Thyroid gland (tissue), 4 donors: ENCODE data around the gene SNRPD2. TPM values are rescaled to one million over a fixed set of nuclear protein-coding genes. Genes with fewer than 3 reads are reported as not detected.

ENCODE experiments used
- DNase-seq, 2 donors: peaks; one replicate each; pipeline ENCODE4 v3.0.0-alpha.2; 2019
- H3K27ac ChIP-seq, 3 donors: fragments of 200-600 bp; sonication (generic); 1 replicate in 2 of 3; 2 replicates in 1 of 3; pipeline ENCODE4 v1.5.1; 2016 to 2019; ENCODE audit warnings: mild to moderate bottlenecking in 1 of 3, moderate library complexity in 1 of 3
- H3K27me3 ChIP-seq: fragments of 200-600 bp; sonication (generic); one replicate; pipeline ENCODE4 v1.5.1; 2019
- H3K36me3 ChIP-seq, 2 donors: fragments of 200-600 bp; sonication (generic); one replicate each; pipeline ENCODE4 v1.5.1; 2016 to 2019
- H3K4me1 ChIP-seq, 2 donors: fragments of 200-600 bp; sonication (generic); one replicate each; pipeline ENCODE4 v1.5.1; 2017 to 2019
- H3K4me3 ChIP-seq, 3 donors: fragments of 200-600 bp; sonication (generic); replicated peaks in 1 of 3; 1 replicate in 2 of 3; 2 replicates in 1 of 3; pipeline ENCODE4 v1.5.1; 2016; ENCODE audit warnings: mild to moderate bottlenecking in 1 of 3
- H3K9me3 ChIP-seq: fragments of 200-600 bp; sonication (generic); one replicate; pipeline ENCODE4 v1.5.1; 2017
- CTCF ChIP-seq, 6 experiments: fragments of 200-600 bp in 3 of 6; fragments of 450-650 bp in 3 of 6; sonication (generic) in 3 of 6; IDR thresholded peaks; one replicate each; pipeline ENCODE4 v1.5.1; 2016 to 2019; ENCODE audit warnings: antibody characterized with exemption in 6 of 6, mild to moderate bottlenecking in 2 of 6, inconsistent platforms in 1 of 6, moderate library complexity in 1 of 6
- POLR2A ChIP-seq, 2 donors: fragments of 450-650 bp; IDR thresholded peaks; one replicate each; pipeline ENCODE4 v1.6.1; 2017; ENCODE audit warnings: antibody characterized with exemption in 2 of 2, mild to moderate bottlenecking in 2 of 2, moderate library complexity in 1 of 2
- WGBS, 2 donors: methylation state at CpG; one replicate each; pipeline ENCODE4 v1.1.5; 2017; 5-methylcytosine and 5-hydroxymethylcytosine counted together
- intact Hi-C: fragments of 100-400 bp; cut with DNase I; formaldehyde crosslinking; loops from one replicate; pipeline ENCODE4 v1.15.1; 2023
- microRNA counts, 2 donors: library from miRNA; unstranded; fragments of <30 nt; microRNA quantifications; one replicate each; lab custom pipeline; 2016 to 2017
- microRNA-seq: library from miRNA; unstranded; fragments of <30 nt; microRNA quantifications from one replicate; pipeline ENCODE4, GENCODE V29; 2016
- small RNA-seq: library from RNA; depleted of rRNA; stranded (forward); fragments of <200 nt; gene quantifications from one replicate; pipeline ENCODE3, GENCODE V24; 2016
- total RNA-seq, 4 donors: library from RNA; depleted of rRNA; stranded (reverse); fragments of >200 nt; gene quantifications; one replicate each; pipeline ENCODE4 v1.2.3, GENCODE V29; 2016

Gene SNRPD2
- total RNA-seq, 4 donors from 2014 or later, result 133 to 279 (median 192) TPM

GRCh38 chr19:45640849-45641273 lies 50.9 kb downstream of the SNRPD2 start:
- H3K36me3 ChIP-seq, result no peaks in the 10 kb centered on the region
- no peak overlapping the region for H3K4me3 ChIP-seq
- TF ChIP-seq CTCF (IDR thresholded peaks at IDR 0.05), result no peak
- no peak for TF ChIP-seq POLR2A (IDR thresholded peaks at IDR 0.05)
- no peak for DNase-seq
- peak overlapping the region in 1 of 3 donors; percentile 75 for H3K27ac ChIP-seq
- no peaks in the 10 kb centered on the region for H3K9me3 ChIP-seq
- peaks cover 19 to 41% of the 10 kb centered on the region in 2 donors for H3K4me1 ChIP-seq
- peaks cover 12% of the 10 kb centered on the region for H3K27me3 ChIP-seq
- WGBS, 2 donors, result 47 to 53% methylated on average over 17 of the region's 17 CpGs
- intact Hi-C loops, result loop anchor here (5.0 kb wide), 1 partner anchor 119 kb away; no protein-coding TSS in a partner anchor

DNA sequence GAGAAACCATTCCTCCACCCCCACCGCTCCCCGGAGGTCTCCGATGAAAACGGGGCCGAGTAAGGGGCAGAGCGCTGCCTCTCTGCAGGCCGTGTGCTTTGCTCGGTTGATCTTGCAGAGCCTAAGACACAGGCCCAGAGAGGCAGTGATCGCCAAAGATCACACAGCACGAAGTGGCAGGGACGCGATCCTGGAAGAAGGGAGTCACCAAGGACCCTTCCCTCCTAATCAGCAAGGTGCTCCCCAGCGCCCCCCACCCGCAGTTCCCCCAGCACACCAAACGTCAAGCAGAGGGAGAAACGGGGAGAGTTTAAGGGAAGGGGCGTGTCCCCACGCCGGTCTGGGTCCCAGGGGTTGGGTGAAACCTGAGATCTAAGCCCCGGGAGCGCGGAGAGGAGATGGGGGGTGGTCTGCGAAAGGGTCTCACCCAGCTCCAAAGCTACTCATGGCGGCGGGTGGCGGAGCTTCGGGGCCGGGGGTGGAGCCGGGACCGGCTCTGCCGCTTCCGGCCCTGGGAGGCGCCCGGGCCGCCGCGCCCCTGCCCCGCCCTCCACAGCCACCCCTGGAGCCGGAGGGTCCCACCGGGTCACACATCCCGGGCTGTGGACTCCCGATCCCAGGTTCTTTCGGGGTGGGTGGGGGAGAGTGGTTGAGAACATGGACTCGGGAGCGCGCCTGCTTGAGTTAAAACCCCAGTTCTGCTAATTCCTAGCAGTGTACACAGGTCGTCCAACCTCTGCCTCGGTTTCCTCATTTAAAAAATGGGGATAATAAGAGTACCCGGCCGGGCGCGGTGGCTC lies 52.6 kb downstream of the SNRPD2 start, which contains the start of gene EML2:
EML2 (minus strand) TSS at position 468 of the 800 bp plus-strand sequence; CDS start at position 447, 21 bp downstream.
- no peak for TF ChIP-seq CTCF (IDR thresholded peaks at IDR 0.05)
- peak in 1 of 2 donors; percentile 20 for TF ChIP-seq POLR2A (IDR thresholded peaks at IDR 0.05)
- peak; percentile 57 to 60 for DNase-seq
- peak within 1 kb of the TSS in 1 of 3 donors; percentile 10 for H3K27ac ChIP-seq
- no peaks in the 10 kb centered on the region for H3K36me3 ChIP-seq
- intact Hi-C loops, result no loop called here
- H3K4me1 ChIP-seq, result peaks cover 19 to 34% of the 10 kb centered on the region in 2 donors
- no peaks in the 10 kb centered on the region for H3K9me3 ChIP-seq
- no peaks in the 10 kb centered on the region for H3K27me3 ChIP-seq
- WGBS, 2 donors, result 4 to 8% methylated on average over 18 to 25 of the region's 52 CpGs
- H3K4me3 ChIP-seq, result peak within 1 kb of the TSS; percentile 48 to 68 (median 67)

DNA sequence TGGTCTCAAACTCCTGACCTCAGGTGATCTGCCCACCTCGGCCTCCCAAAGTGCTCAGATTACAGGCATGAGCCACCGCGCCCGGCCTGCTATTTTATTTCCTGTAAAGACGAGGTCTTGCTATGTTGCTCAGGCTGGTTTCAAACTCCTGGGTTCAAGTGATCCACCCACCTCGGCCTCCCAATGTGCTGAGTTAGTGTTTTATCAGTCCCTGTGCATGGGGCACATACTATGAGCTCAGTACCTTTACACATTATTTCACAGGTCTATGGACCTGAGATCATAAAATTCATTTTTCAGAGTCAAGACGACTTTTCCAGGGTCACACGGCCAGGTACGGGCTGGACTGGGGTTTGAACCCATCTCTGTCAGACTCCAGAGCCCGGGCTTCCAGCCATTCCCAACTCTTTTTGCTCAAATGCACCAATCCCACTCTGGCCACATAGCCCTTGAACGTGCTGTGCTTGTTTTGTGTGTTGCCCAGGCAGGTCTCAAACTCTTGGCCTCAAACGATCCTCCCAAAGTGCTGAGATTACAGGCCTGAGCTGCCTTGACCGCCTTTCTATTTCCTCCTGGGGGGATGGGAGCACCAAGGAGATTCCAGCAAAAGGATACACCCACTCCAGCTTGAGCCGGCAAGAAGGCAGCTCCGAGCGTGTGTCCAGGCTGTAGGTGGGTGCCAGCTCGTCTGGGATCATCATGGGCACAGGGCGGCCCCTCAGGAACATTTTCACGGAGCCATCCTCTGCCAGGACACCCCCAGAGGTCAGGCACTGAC lies 53.7 kb downstream of the SNRPD2 start:
- Histone ChIP-seq H3K27ac (no peak overlapping the region), H3K27me3 (no peaks in the 10 kb centered on the region), H3K4me3 (peak overlapping the region in 1 of 3 donors; percentile 68), H3K36me3 (no peaks in the 10 kb centered on the region), H3K4me1 (peaks cover 19 to 34% of the 10 kb centered on the region in 2 donors), H3K9me3 (no peaks in the 10 kb centered on the region)
- peak; percentile 23 to 27 for DNase-seq
- 65 to 74% methylated on average over 16 to 19 of the region's 19 CpGs for WGBS, 2 donors
- intact Hi-C loops, result no loop called here
- TF ChIP-seq CTCF (IDR thresholded peaks at IDR 0.05), result no peak
- TF ChIP-seq POLR2A (IDR thresholded peaks at IDR 0.05), result no peak

MicroRNAs within 50 kb of the gene (microRNA counts, 767-probe panel; counts per million panel counts)
- microRNA hsa-miR-330-3p (lab: Ali Mortazavi, UCI) (0 to 650 counts per million in 2 donors), microRNA hsa-miR-330-5p (lab: Ali Mortazavi, UCI) (0 counts per million in 2 donors), microRNA hsa-miR-642a-5p (lab: Ali Mortazavi, UCI) (0 to 1,561 counts per million in 2 donors), microRNA hsa-miR-642b-3p (lab: Ali Mortazavi, UCI) (0 counts per million in 2 donors)

Small RNA genes within 50 kb of the gene (microRNA-seq; reads per million reads assigned to microRNA genes)
- gene MIR330 (81.2 reads per million, percentile 54 among the genes with 10 or more reads in this experiment), gene MIR642A (not detected), gene MIR642B (not detected)

Small RNA genes within 50 kb of the gene (small RNA-seq; reads per million reads assigned to genes)
- gene MIR642A (not detected), gene RN7SL836P (0.56 reads per million)

Other genes starting within 250 kb of the SNRPD2 start
- 1 to 10 TPM; 1.6 to 3.3 (median 2.4) TPM for gene FOSB, start 224.0 kb downstream of the SNRPD2 start, total RNA-seq
- 1 to 10 TPM; 1.8 to 7.3 (median 4.6) TPM for gene RTN2, start 194.9 kb downstream of the SNRPD2 start, total RNA-seq
- gene PPM1N, start 193.5 kb downstream of the SNRPD2 start, total RNA-seq, result 1 to 10 TPM in 1 of 4 donors, under 1 TPM in 1, not detected in 2; 0.73 to 1.1 TPM
- gene VASP, start 184.5 kb downstream of the SNRPD2 start, total RNA-seq, result 10 to 100 TPM; 34.3 to 50.8 (median 45.1) TPM
- 10 to 100 TPM in 3 of 4 donors, 1 to 10 TPM in 1; 5.4 to 30.8 (median 17.0) TPM for gene OPA3, start 107.2 kb downstream of the SNRPD2 start, total RNA-seq
- 1 to 10 TPM; 3.6 to 9.4 (median 5.6) TPM for gene GPR4, start 89.7 kb downstream of the SNRPD2 start, total RNA-seq
- 100 to 1,000 TPM in 1 of 4 donors, 10 to 100 TPM in 3; 33.1 to 148 (median 36.8) TPM for gene EML2, start 52.6 kb downstream of the SNRPD2 start, total RNA-seq
- gene GIPR, start 23.7 kb downstream of the SNRPD2 start, total RNA-seq, result 1 to 10 TPM in 3 of 4 donors, under 1 TPM in 1; 0.45 to 1.5 (median 1.2) TPM
- gene QPCTL, start 713 bp upstream of the SNRPD2 start, total RNA-seq, result 10 to 100 TPM in 2 of 4 donors, 1 to 10 TPM in 2; 5.4 to 16.3 (median 12.5) TPM
- 10 to 100 TPM; 13.7 to 22.3 (median 17.4) TPM for gene FBXO46, start 38.9 kb upstream of the SNRPD2 start, total RNA-seq
- not detected for gene MEIOSIN, start 41.5 kb upstream of the SNRPD2 start, total RNA-seq
- 10 to 100 TPM; 18.3 to 33.0 (median 23.3) TPM for gene SIX5, start 77.3 kb upstream of the SNRPD2 start, total RNA-seq
- gene DMPK, start 90.5 kb upstream of the SNRPD2 start, total RNA-seq, result 10 to 100 TPM; 18.9 to 32.6 (median 26.3) TPM
- gene DMWD, start 100.9 kb upstream of the SNRPD2 start, total RNA-seq, result 10 to 100 TPM; 38.2 to 69.7 (median 48.3) TPM
- 1 to 10 TPM in 3 of 4 donors, under 1 TPM in 1; 0.50 to 8.9 (median 3.9) TPM for gene RSPH6A, start 123.4 kb upstream of the SNRPD2 start, total RNA-seq
- gene SYMPK, start 171.2 kb upstream of the SNRPD2 start, total RNA-seq, result 10 to 100 TPM; 32.4 to 56.8 (median 38.7) TPM
- gene FOXA3, start 172.4 kb upstream of the SNRPD2 start, total RNA-seq, result not detected
- 10 to 100 TPM; 25.9 to 47.0 (median 36.1) TPM for gene IRF2BP1, start 194.2 kb upstream of the SNRPD2 start, total RNA-seq
- gene MYPOP, start 210.7 kb upstream of the SNRPD2 start, total RNA-seq, result 1 to 10 TPM; 1.8 to 4.3 (median 3.0) TPM
- gene NANOS2, start 222.8 kb upstream of the SNRPD2 start, total RNA-seq, result not detected